KOPT-K1 (cell line): ENCODE results near the gene DLAT.
"Not testable (repeated sequence)": the region's sequence is repeated elsewhere in the genome, so short reads cannot be mapped to it uniquely, and the experiment has no call there.

Experiments
- H3K27ac ChIP-seq: fragments of 200-600 bp; sonication (generic); 2 replicates; pipeline ENCODE4 v1.5.1; 2016; ENCODE audit warnings: antibody characterized with exemption, mild to moderate bottlenecking, low read depth, low read length; ENCODE audit not compliant: poor library complexity, severe bottlenecking
- H3K36me3 ChIP-seq: fragments of 200-600 bp; sonication (generic); 2 replicates; pipeline ENCODE4 v1.5.1; 2017; ENCODE audit warnings: antibody characterized with exemption, mild to moderate bottlenecking, low read length, moderate library complexity; ENCODE audit not compliant: insufficient read depth
- H3K9me3 ChIP-seq: fragments of 200-600 bp; sonication (generic); 2 replicates; pipeline ENCODE4 v1.5.1; 2017; ENCODE audit warnings: antibody characterized with exemption, low read length, mild to moderate bottlenecking; ENCODE audit not compliant: insufficient read depth, poor library complexity, severe bottlenecking

The DLAT gene

DNA sequence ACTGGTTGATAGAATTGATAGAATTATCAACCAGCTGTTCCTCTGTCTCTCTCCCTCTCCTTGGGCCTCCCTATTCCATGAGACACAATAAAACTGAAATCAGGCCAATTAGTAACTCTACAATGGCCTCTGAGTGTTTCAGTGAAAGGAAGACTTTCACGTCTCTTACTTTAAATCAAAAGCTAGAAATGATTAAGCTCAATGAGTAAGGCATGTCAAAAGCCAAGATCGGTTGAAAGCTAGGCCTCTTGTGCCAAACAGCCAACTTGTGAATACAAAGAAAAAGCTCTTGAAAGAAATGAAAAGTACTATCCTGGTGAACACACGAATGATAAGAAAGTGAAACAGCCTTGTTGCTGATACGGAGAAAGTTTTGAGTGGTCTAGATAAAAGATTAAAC lies 32.0 kb downstream of the DLAT start:
- Histone ChIP-seq H3K9me3 (no peaks in the 10 kb centered on the region), H3K36me3 (peaks cover 90% of the 10 kb centered on the region), H3K27ac (no peak overlapping the region)

DNA sequence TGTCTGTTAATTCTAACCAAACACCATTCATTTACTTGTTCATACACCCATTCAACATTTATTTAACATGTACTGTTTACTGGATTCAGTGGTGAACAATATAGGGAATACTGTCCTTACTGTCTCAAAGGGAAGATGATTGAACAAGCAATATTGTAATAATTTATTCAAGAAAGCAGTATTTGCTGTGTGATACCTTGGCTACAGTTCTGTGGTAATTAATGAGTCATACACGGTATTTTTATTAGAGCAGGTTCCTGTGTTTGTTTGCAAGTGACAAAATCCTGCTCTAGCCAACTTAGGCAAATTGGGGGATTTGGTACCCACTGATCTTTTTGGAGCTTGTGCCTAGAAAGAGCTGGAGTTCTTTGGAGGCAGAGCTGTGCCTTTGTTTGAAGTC lies 32.9 kb downstream of the DLAT start:
- Histone ChIP-seq H3K36me3 (peaks cover 90% of the 10 kb centered on the region), H3K9me3 (no peaks in the 10 kb centered on the region), H3K27ac (no peak overlapping the region)

DNA sequence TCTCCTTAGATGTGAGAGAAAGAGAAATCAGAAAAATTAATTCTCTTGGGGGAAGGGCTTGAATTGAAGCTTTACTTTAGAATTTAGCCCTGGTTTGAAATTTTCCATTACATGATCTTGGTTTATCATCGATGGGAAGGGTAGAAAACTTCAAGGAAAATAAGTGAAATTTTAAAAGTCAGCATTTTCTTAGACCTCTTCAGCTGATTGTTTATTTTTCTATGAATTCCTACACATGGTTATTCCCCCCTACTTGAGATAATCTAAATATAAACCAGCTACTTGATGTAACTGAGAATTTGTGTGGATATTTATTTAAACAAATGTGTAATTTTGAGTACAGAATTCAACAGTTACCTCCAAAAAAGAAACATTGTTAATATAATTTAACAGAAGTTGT lies 37.7 kb downstream of the DLAT start:
- Histone ChIP-seq H3K27ac (no peak overlapping the region), H3K9me3 (no peaks in the 10 kb centered on the region), H3K36me3 (peaks cover 63% of the 10 kb centered on the region)

DNA sequence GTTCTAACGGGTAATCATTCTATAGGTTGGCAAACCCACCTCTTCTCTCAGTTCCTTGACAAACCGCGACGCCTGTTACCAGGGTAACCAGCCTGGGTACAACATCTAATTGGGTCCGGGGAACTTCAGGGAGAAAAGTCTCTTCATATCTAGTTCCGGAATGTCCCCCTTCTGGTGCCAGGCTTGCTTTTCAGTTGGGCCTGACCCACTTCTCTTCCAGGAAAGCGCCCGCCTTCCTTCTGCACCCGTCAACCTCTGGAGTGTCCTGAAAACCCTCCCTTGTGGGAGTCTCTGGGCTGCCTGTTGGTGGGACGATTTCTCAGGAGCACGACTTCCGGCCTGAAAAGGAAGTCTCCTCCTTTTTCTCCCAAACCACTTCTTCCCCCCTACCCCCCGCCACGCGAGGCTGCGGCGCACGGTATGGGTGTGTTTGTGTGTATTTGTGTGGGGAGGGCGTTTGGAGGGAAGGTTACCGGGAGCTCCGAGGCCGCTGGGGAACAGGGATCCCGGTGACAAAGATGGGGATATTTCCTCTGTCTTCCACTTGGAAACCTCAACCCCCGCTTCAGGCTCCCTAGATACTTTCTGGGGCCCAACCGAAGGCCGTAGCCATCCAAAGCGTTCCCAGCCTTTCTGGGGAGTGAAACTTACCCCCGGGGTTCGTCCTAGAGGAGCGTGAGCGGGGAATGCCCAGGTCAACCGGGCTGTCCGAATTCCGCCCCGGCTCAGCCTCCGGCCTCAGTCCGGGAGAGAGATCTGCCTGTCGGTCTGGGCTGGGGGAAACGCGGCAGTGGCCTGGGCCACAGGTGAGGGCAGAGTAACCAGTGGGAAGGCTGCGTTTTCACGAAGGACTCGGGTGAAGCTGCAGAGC lies 49.0 kb downstream of the DLAT start, which contains the start of the genes NKAPD1 and PIH1D2:
NKAPD1 (plus strand) TSS at position 359 of the 871 bp plus-strand sequence. CDS start 1,276 bp downstream, outside the sequence.
PIH1D2 (minus strand) TSS at position 77 of the 871 bp plus-strand sequence. CDS start 843 bp downstream, outside the sequence.
- Histone ChIP-seq H3K36me3 (peaks cover 28% of the 10 kb centered on the region), H3K9me3 (no peaks in the 10 kb centered on the region), H3K27ac (peak within 1 kb of the TSS; percentile 92)

DNA sequence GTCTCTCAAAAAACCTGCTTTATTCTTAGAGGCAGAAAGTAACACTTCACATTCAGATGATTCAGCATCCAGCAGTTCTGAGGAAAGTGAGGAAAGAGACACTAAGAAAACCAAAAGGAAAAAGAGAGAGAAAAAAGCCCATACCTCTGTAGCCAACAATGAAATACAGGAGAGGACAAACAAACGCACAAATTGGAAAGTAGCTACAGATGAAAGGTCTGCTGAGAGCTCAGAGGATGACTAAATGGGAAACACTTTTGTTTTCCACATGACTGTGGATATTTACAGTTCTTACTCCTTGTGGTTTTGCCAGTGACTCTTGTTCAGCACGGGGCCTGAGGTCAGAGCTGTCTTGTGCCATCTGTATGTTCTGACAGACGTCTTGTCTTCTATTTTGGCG lies 57.5 kb downstream of the DLAT start:
- H3K36me3 ChIP-seq = peaks cover 76% of the 10 kb centered on the region
- no peak overlapping the region for H3K27ac ChIP-seq
- no peaks in the 10 kb centered on the region for H3K9me3 ChIP-seq

DNA sequence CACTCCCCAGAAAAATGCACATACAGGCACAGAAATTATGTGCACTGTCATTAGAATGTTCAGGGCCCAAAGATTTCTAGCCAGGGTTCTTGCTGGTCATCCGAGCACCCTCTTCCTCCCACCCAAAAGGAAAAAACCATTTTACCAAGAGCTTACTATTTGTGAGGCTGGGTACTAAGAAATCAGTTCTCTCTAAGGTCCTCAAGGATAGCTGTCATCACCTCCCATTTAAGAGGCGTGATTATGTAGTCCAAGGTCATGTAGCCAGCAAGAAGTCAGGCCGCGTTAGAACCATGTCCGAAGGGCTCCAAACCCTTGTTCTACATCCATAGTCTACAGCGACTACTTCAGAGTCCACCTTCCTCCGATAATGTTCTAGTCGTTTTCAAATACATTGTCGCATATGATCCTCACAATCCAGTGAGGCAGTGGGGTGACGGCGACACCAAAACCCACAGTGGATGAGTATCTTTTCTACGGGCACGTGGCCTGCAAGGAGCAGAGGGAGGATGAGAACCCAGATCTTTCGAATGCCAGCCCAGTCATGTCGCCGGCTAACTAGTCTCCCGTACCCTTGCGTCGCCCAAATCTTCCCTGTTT lies 60.7 kb downstream of the DLAT start:
- H3K36me3 ChIP-seq = peaks cover 79% of the 10 kb centered on the region

DNA sequence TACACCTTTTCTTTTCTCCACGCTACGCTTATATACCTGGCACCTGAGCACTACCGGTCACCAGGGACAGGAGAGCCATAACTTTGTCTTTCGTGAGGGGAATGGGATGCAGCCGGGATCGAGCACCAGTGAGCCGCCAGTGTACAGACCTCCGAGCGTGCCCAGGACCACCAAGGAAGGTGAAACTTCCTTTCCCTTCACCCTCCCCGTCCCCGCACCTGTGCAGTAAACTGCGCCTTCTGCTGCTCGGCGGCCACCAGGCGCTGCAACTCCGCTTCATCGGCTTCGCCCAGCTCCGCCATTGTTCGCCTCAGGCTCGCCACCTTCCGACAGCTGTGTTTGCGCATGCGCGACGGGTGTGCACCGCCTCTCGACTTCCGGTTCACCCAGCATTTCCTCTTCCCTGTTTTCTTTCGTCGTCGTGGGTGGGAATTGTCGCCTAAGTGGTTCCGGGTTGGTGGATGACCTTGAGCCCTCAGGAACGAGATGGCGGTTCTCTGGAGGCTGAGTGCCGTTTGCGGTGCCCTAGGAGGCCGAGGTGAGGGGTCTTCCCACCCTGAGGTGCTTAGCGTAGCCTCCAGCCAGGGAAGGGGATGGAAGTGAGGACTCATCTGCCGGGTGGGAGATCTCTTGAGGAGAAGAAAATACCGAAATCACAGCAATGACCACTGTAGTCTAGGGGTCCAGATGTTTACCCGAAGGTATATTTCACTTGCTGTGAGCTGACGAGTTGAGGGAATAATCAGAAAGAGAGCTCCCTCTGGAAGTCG lies 61.4 kb downstream of the DLAT start, which contains the start of the genes SDHD and TIMM8B:
SDHD (plus strand) TSS at position 452 of the 770 bp plus-strand sequence; CDS start at position 487, 35 bp downstream.
TIMM8B (minus strand) TSS at position 335 of the 770 bp plus-strand sequence; CDS start at position 302, 33 bp downstream.
- H3K36me3 ChIP-seq = peaks cover 79% of the 10 kb centered on the region
- no peaks in the 10 kb centered on the region for H3K9me3 ChIP-seq
- peak within 1 kb of the TSS; percentile 85 for H3K27ac ChIP-seq

More for the DNA sequence above, 60.7 kb downstream of the DLAT start:
- H3K9me3 ChIP-seq = no peaks in the 10 kb centered on the region
- H3K27ac ChIP-seq = peak overlapping the region; percentile 85

DNA sequence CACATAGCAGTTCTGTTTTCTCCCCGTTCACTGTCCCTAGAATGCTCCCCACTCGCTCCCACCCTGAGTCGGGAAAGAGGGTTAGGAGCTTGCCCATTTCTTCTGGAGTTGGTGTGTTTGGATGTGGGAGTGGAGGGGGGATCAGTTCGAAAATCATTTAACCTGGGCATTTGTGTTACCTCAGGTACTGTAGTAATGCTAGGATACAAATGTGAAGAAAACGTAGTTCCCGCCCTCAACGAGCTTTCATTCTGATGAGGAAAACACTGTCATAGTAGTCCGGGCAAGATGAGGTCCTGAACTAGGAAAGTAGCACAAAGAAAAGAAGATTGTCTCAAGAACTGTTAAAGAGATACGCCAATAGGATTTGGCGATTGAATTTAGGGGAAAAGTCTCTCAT lies 62.0 kb downstream of the DLAT start:
- H3K9me3 ChIP-seq = no peaks in the 10 kb centered on the region
- peaks cover 79% of the 10 kb centered on the region for H3K36me3 ChIP-seq
- H3K27ac ChIP-seq = peak overlapping the region; percentile 85

DNA sequence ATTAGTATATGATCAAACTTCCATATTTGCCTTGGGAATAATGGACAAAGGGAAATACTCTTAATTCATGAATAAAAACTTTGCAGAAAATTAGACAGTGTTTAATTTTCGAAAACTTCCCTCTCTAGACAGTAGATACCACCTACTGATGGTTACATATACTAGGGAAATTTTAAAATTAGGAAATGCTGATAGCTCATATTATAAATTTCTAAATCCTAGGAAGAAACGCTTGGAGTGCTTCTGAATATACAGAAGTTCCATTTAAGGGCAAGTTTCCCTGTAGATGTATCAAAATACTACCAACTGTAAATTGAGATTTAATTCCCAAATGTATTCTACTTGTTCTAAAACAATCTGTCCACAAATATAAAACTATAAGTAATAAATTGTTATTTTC lies 70.1 kb downstream of the DLAT start:
- H3K9me3 ChIP-seq, H3K27ac ChIP-seq: not testable (repeated sequence)
- H3K36me3 ChIP-seq = peaks cover 70% of the 10 kb centered on the region

DNA sequence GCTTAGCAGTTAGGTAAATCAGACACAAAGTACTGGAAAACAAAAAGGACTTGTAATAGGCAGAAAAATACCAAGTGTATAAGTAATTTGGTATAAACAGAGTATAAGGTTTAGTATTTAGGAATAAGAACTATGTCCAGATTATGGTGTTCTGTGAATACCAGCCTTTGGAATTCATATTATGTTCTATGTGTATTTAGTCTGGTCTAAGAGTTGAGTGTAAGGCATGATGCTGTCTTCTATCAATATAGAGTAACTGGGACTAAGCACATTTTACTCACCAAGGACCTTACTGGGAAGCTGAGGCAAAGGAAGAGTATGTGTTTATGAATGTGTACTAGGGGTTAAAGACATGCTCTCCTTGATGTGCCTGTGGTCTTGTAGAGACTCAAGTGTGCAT lies 71.0 kb downstream of the DLAT start:
- H3K9me3 ChIP-seq = no peaks in the 10 kb centered on the region
- peaks cover 61% of the 10 kb centered on the region for H3K36me3 ChIP-seq
- H3K27ac ChIP-seq = no peak overlapping the region

DNA sequence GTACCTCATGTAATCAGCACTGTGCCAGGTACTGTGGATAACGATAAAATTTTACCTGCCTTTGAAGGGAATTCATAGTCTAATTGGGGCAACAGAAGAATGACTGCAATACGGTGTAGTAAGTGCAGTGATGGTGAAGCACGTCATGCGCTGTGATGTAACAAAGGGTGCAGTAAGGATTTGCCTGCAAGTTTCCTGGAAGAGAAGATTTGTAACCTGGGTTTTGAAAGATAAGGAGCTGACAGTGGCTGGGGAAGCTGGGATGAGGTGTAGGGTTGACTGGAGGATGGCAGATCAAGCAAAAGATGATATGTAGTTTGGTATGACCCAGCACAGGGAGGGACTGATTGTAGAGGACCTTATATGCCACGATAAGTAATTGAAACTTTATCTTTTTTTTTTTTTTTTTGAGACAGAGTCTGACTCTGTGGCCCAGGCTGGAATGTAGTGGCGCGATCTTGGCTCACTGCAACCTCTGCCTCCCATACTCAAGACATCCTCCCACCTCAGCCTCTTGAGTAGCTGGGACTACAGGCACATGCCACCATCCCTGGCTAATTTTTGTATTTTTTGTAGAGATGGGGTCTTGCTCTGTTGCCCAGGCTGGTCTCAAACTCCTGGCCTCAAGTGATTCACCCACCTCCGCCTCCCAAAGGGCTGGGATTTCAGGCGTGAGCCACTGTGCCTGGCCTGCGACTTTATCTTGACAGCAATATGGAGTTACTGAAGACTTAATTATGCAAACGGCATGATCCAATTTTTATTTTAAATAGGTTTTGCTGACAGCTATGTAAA lies 72.7 kb downstream of the DLAT start:
- no peak overlapping the region for H3K27ac ChIP-seq
- H3K36me3 ChIP-seq = peaks cover 44% of the 10 kb centered on the region
- no peaks in the 10 kb centered on the region for H3K9me3 ChIP-seq

DNA sequence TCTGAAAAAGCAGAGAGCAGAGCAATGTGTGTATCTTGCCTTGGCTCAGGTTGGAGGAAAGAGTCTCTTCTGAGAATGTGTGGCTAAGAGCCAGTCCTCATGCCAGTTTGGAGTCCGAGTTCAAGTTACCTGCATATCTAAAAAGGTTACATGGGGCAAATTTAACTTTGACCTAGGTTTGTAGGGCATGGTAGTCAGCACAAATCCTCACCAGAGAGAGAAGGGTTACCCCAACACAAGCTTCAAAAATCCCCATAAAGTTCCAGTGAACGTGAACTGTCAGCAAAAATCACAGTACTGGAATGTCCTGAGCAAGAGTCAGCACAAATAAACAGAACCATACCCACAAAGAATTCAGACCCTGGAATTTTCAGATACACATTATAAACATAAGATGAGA lies 75.3 kb downstream of the DLAT start:
- H3K27ac ChIP-seq = no peak overlapping the region
- H3K36me3 ChIP-seq = peaks cover 22% of the 10 kb centered on the region; the same call in 1 of the 2 replicates
- no peaks in the 10 kb centered on the region for H3K9me3 ChIP-seq

DNA sequence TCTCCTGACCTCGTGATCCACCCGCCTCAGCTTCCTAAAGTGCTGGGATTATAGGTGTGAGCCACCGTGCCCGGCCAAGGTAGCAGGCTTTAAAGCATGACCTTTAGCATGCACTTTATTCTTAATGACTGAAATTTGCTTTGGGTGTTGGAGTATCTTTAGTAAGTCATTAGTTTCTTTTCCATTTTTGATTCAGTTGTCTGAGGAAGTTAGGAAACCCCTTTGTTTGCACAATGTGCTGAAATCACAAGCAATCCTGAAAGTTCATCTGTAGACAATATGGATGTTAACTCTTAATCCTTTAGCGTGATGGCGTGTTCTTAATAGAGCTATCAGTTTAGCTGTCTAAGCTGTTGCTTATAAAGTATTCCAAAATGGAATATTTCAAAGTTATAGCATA lies 78.2 kb downstream of the DLAT start:
- no peaks in the 10 kb centered on the region for H3K9me3 ChIP-seq
- no peak overlapping the region for H3K27ac ChIP-seq
- no peaks in the 10 kb centered on the region for H3K36me3 ChIP-seq

DNA sequence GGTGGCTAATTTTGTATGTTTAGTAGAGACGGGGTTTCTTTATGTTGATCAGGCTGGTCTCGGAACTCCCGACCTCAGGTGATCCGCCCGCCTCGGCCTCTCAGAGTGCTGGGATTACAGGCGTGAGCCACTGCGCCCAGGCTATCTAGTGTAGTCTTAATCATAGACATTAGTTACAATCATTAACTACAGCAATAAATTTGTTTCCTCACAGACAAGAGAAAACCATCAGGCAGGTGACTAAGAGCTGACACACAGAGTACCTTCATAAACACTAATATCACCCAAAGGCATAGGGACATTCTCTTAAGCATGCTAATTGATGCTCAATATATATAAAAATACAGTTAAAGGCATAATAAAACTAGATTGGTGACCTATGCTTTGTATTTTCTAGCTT lies 80.9 kb downstream of the DLAT start:
- no peaks in the 10 kb centered on the region for H3K36me3 ChIP-seq
- H3K27ac ChIP-seq = no peak overlapping the region
- no peaks in the 10 kb centered on the region for H3K9me3 ChIP-seq
